Vagina (tissue), 2 donors: ENCODE results near the gene CCDC112.

Source experiments
- POLR2AphosphoS5 ChIP-seq, 2 donors: sonication (generic); formaldehyde crosslinking; IDR thresholded peaks; one replicate each; pipeline ENCODE4 v1.9.0; 2017; ENCODE audit warnings: antibody characterized with exemption in 2 of 2, mild to moderate bottlenecking in 2 of 2, low read depth in 1 of 2; ENCODE audit not compliant: insufficient read depth in 1 of 2
- TF ChIP-seq, protein P1 (sequence below), 3 experiments: fragments of 450-650 bp in 2 of 3; fragments of 200-600 bp in 1 of 3; sonication (generic) in 1 of 3; IDR thresholded peaks; one replicate each; pipeline ENCODE4 v1.5.1; 2017 to 2019; ENCODE audit warnings: antibody characterized with exemption in 3 of 3, mild to moderate bottlenecking in 2 of 3, moderate library complexity in 2 of 3

DNA sequence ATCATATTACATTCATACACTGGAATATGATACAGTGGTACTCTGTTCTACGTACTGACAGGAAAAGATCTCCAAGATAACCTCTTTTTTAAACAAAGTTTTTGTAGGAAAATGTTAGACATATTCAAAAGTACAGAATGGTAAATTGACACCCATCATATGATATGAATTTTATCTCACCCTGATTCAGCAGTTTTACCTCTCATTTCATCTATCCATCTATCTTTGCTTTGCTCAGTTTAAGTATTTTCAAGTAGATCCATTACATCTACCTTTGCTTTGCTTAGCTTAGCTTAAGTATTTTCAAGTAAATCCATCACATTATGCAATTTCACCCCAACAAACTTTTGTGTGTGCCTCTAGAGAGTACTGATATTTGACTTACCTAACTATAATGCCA lies 14.3 kb downstream of the CCDC112 start:
- no peak for TF ChIP-seq POLR2AphosphoS5 (IDR thresholded peaks at IDR 0.05; ENCODE audit: insufficient read depth in 1 of 2, low read depth in 1 of 2)
- TF ChIP-seq, protein P1, sequence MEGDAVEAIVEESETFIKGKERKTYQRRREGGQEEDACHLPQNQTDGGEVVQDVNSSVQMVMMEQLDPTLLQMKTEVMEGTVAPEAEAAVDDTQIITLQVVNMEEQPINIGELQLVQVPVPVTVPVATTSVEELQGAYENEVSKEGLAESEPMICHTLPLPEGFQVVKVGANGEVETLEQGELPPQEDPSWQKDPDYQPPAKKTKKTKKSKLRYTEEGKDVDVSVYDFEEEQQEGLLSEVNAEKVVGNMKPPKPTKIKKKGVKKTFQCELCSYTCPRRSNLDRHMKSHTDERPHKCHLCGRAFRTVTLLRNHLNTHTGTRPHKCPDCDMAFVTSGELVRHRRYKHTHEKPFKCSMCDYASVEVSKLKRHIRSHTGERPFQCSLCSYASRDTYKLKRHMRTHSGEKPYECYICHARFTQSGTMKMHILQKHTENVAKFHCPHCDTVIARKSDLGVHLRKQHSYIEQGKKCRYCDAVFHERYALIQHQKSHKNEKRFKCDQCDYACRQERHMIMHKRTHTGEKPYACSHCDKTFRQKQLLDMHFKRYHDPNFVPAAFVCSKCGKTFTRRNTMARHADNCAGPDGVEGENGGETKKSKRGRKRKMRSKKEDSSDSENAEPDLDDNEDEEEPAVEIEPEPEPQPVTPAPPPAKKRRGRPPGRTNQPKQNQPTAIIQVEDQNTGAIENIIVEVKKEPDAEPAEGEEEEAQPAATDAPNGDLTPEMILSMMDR (IDR thresholded peaks at IDR 0.05): no peak
